LNCaP clone FGC (cell line): ENCODE measurements around the gene TSPAN17.

Experiments
- DNase-seq: peaks from one replicate; pipeline ENCODE4 v3.0.0-alpha.2; 2011; ENCODE audit warnings: low read depth
- H3K4me3 ChIP-seq: 2 replicates; pipeline ENCODE4 v1.5.1; 2011; ENCODE audit warnings: mild to moderate bottlenecking, low read depth, low read length, control low read depth
- CTCF ChIP-seq: IDR thresholded peaks from 2 replicates; pipeline ENCODE4 v1.5.1; 2012; ENCODE audit warnings: mild to moderate bottlenecking; ENCODE audit not compliant: control insufficient read depth, insufficient read depth; ENCODE audit errors: extremely low read depth

TSPAN17 gene

GRCh38 chr5:176608142-176608705 is 39.1 kb upstream of the TSPAN17 start:
- H3K4me3 ChIP-seq, result no peak overlapping the region
- no peak for TF ChIP-seq CTCF
- no peak for DNase-seq

GRCh38 chr5:176608937-176609723 is 38.2 kb upstream of the TSPAN17 start:
- DNase-seq, result no peak
- TF ChIP-seq CTCF, result no peak
- H3K4me3 ChIP-seq, result peak overlapping the region; percentile 56

DNA sequence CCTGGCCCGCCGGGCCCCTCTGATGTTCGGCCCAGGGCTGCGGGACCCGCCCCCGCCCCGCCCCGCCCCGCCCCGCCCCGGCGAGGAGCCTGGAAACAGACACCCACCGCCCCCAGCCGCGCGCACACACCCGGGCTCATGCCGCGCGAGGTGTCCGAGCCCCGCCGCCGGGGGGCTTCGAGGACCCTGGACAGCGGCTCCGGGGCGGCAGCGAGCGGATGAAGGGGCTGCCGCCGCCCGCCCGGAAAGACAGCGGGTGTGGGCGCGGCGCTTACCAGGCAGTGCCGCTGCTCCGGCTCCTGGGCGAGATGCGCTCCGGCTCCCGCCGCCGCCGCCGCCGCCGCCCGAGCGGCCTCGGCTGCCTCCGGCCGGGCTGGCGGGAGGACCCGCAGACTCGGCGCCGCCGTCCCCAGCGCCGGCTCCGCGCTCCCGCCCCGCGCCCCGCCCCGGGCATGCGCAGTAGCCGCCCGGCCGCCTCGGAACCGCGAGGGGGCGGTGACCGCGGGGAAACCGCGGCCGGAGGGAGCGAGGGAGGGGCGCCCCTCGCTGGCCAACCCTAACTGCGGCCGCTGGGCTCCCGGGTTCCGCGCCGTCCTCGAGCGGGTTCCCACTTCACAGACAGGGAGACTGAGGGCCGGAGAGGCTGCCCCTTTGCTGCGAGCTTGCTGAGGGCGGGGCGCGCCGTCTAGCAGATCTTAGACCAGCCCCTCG is 37.4 kb upstream of the TSPAN17 start, which contains the start of gene GPRIN1:
Gene GPRIN1, minus strand, starts transcription at position 433 of the 711 bp plus-strand sequence. CDS start 10,322 bp downstream, outside the sequence.
- no peak for DNase-seq
- peak within 1 kb of the TSS; percentile 56 for H3K4me3 ChIP-seq
- peak; percentile 40 for TF ChIP-seq CTCF

- H3K4me3 ChIP-seq, result peak overlapping the region; percentile 56
- no peak for TF ChIP-seq CTCF
- DNase-seq, result no peak
Measured at GRCh38 chr5:176610435-176610773, 36.9 kb upstream of the TSPAN17 start.

DNA sequence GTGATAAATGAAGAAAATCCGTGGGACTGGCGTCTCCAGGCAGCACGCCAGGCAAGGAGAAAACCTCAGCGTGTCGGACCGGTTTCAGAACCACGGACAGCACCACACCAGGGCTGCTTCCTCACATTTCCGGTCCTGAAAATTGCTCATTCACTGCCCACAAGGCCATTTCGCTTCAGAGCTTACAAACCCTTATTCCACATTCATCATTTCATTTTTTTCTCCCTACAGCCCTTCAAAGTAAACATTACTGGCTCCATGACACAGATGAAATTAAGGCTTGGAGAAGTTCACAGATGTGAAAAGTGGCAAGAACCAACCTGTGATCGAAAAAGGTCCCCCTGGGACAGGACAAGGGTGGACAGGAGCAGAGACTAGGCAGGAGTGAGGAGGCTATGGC is 35.8 kb upstream of the TSPAN17 start:
- no peak overlapping the region for H3K4me3 ChIP-seq
- peak; percentile 58 for DNase-seq
- TF ChIP-seq CTCF, result no peak

DNA sequence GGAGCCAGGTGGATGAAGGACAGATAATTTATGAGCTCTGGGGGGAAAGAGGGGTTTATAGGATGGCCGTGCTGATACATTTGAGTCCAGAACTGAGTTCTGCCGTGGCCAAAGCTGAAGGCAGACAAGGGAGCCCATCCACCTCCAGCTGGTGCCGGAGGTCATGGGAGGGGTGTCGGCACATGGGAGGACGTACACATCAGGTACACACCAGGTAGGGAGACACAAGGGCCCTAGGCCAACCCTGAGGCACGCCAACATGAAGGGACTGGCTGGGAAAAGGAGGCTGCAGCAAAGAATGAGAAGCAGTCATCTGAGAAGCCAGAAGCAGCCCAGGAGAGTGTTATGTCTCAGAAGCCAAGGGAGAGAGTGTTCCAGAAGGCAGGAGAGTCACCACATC is 35.3 kb upstream of the TSPAN17 start:
- H3K4me3 ChIP-seq, result no peak overlapping the region
- no peak for DNase-seq
- TF ChIP-seq CTCF, result no peak
